HG03159 (cell line): ENCODE data around the gene SEZ6.

Experiments
- ATAC-seq: cut with Tn5 transposase; IDR thresholded peaks from one replicate; pipeline ENCODE4 v1.9.1; 2021; ENCODE audit warnings: mild to moderate bottlenecking, moderate library complexity; ENCODE audit not compliant: unreplicated experiment

SEZ6 gene

DNA sequence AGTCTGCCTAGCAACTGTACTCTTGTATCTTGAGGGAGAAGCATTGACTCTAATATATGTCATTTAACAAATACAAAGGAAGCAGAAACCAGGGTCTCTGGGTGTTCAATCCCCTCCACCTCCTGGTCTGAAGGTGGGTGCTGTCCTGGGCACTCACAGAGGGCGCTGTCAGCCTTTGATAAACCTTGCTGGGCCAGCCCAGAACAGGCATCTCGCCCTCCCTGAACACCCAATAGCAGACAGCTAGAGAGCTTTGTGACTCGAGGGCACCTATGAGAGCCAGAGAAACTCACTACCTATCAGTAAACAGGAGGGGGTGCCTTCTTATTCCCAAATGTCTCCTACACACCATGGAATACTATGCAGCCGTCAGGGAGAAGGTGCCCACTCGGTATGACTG, 30.8 kb upstream of the SEZ6 start:
- ATAC-seq = no peak

DNA sequence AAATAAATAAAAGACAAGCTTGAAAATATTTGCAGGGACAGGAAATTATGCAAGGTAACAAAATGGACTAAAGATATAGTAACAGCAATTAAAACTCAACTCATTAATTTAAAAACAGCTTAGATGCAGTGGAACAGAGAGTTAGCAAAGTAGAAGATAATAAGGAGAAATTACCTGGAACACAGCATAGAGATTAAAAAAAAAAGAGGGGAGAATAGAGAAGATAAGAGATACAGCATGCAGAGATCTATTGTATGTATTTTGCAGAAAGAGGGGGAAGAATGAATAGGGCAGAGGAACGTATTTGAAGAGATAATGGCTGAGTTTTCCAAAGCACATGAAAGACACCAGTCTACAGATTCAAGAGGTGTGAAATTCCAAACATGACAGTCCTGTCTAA, 28.7 kb upstream of the SEZ6 start:
- ATAC-seq = no peak

DNA sequence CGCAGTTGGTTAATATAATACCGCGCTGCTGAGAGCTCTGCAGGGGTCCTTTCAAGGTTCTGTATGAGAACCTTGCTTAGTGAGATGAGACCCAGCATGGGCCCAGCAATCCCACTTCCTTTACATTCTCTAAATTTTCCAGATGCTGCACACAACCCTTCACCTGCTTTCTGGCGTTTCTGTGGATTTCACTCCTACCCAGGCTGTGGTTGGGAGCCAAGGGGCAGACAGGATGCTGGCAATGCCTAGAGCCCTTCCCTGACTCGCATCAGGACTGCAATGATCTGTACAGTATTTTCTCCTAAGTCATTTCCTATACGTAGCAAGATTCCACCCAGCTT, 27.0 kb upstream of the SEZ6 start:
- no peak for ATAC-seq

DNA sequence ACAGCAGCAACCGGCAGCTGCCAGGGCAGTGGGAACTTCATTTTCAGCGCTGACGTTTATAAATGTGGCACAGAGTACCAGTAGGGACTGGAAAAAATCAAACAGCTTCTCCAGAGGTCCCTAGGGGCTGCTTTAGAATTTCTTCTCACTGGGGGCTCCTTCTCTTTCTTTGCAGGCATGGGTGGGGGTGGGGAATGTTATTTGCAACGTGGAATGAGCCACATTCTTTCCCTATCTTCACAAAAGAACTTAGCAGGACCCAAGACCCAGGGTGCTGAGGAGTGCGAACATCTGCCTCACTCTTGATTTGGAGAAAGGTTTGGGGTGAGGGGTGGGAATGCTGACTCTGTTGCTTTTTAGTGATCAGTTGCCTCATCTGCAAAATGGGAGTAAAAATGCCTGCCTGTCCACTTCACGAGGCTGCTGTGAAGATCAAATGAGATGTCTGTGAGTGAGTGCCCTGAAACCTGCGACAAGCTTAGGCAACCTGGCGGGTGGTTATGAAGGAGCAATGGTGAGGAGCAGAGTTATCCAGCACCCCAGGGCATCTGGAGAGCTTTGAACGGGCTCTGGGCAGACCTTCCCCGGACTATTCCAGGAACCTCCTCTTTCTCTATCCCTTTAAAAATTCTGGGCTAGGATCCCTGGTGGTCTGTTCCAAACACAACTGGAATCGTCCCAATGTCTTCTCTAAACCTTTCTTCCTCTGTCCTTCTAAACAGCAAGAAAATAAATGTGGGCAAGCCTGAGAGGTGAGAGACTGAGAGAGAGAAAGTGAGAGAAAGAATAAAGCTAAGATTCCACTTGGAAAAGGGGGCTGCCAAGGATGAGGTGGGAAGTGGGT, 26.4 kb upstream of the SEZ6 start:
- no peak for ATAC-seq

DNA sequence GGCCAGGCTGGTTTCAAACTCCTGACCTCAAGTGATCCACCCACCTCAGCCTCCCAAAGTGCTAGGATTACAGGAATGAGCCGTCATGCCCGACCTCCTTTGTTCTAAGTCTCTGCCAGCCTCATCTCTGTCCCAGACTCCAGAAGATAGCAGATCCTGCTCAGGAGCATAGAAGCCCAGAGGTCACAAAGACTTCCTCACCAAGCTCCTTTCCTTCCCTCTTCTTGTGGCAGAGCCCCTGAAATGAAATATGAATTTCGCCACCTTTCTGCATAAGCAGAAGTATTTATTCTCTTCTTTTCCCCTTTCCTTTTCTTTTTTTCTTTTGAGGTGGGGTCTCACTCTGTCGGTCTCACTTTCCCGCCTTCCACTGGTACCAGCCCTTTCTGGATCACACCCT, 25.7 kb upstream of the SEZ6 start:
- ATAC-seq = no peak

DNA sequence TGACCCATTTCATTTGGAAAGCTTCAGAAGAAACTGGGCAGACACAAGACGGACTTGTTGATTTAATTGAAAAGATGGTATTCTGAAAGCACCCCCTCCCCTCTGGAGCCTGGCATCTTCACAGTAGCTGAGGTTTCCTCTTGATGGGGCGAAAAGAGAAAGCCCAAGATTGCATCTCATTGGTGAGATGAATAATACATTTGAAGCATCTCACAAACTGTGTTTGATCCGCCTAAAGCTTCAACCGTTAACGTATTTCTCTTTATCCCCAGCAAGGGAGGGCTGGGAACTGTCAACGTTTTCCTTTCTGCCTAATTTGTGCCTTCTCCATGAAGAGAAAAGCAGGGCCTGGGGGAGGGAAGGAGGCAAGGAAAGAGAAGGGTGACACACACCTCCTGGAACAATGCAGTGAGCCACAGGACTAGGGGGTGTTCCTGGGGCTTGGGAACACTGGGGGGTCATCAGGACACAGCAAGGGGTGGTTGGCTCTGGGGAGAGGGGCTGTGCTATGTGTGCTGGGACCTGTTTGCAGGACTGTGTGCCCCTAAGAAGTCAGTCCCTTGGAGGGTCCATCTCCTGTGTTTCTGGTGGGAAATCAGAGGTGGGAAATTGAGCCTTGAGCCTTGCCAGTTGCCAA, 18.6 kb upstream of the SEZ6 start:
- ATAC-seq = no peak

DNA sequence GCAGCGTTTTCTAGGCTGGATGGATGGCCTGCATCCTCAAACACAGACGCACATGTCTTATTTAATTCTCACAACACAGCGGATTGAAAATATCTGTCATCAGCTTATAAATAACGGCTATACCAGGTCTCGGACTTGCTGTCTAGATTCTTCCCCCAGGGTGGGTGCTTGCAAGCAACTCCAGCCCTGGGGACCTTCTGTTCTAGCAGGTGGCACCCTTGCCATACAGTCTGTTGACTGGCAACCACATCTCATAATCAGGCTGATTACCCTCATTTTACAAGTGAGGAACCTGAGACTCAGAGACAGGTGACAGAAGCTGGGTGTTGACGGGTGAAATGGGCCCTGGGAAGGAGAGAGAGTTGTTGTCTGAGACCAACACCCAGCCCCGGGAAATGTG, 16.2 kb upstream of the SEZ6 start:
- ATAC-seq = no peak

DNA sequence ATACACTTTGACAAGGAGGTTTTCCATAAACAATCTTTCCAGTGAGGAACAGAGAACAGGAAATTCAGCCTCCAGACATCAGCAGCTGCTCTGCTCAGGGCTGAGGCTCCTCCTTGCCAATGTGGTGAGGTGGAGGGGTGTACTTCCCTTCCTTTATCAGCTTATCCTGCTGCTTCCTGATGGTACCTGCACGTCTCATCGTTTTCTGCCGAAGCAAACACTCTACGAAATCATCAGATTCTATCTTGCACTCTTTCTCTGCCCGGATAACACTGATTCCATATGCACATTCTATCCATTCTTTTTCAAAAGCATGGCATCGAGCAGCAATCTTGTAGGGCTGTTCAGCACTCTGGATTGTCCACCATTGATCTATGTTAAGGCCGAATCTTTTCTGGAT, 15.4 kb upstream of the SEZ6 start:
- ATAC-seq = no peak

DNA sequence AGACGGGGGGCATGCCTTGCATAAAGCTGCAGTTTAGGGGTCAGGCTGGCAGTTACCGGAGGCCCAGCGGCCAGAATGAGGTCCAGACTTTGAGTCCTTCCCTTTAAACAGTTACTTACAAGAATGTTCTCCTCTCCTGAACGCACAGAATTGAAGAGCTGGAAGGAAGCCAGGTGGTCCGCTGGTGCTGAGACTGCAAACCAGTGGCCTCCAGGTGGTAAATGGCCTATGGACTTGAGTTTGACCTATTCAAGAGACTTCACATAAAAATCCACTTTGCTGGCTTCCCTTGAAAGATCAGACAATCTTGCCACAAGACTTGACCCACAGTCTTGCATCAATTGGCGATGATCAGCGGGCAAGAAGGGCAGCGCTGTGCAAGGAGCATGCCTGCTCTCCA, 14.7 kb upstream of the SEZ6 start:
- no peak for ATAC-seq

DNA sequence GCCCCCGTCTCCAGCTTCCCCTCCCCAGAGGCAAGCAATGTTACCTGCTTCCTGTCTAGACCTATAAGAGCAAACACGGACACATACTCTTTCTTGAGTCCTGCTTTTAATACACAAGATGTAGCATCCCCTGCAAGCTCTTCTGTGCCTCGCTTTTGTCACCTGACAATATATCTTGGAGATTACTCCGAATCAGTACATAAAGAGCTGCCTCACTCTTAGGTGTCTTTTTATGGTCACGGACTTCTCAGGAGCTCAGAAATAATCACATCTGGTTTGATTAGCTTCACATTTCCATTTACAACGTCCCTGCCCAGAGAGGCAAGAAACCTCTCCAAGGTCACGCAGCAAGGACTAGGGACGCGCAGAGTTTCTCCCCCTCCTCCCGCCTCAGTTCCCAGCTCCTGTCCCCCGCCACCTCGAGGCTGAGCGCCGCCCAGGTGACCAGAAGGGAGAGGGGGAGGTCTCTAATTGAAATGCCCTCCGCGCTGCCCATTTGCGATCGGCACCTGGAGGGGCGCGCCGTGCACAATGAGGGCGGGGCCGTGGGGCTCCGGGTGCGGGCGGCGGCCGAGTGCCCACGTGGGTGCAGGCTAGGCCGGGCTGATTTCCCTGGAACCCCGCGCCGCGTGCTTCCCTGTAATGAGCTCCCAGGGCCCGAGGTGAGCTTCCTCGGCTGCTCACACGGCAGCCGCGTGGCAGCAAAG, 13.8 kb upstream of the SEZ6 start:
- no peak for ATAC-seq

DNA sequence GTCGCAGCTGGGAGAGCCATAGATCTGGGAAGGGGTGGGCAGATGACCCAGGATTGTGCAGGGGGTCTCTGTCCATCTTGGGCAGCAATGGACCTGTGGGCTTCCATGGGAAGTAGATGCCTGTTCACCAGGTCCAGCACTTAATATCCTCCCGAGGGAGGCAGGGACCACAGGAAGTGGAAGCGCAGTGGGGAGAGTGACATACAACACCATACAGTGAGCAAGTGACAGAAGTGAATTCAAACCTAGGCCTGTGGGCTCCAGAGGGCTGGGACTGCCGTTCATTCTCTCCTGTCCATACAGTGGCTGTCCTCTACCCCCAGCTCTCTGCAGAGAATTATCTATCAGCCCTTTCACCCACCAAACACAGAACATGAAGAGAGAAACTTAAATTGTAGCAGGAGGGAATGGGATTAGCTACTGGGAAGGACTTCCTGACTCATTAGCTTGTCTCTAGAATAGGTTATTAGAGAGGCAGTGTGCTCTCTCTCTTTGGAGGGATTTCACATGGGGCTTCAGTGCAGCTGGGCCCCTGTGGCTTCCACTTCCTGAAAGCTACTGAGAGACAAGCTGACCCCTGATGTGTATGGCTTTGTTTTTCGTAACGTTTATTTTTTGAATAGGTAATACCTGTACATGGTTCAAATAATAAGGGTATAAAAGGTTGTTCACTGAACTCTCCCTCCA, 13.1 kb upstream of the SEZ6 start:
- no peak for ATAC-seq

DNA sequence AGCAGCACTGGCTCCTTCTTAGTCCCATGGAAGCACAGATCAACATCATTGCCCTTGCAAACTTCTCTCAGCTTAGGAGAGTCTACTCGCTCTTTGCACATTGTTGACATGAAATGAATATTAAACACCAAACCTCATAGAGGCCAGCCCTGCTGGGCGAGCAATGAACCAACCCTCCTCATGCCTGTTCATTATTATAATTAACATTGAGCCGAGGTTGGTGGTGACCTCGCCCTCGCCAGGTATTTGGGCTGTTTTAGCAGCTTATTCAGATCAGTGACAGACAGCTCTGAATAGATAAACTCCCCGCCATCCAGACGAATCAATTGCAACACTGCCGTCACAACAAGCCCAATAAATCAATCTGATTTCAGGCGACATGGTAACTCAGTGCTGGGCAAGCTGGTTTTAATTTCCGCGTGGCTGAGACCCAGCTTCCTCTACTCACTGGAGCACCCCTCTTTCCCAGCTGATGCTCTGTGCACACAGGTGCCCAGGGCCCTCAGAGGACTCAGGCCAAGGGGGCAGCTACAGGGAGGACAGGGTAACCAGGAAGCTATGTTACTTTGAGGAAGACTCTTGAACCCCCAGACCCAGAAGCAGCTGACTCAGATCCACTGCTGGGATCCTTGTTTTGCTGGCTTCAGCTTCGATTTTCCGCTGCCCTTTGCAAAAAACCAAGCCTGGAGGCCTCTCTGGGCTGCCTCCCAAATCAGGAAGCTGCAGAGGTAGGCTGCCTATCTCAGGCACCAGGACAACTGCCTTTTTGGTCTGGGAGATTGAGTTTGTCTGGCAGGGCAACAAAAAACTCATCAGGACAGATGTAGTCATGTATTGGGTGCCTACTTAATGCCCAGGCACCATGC, 10.7 kb upstream of the SEZ6 start:
- no peak for ATAC-seq

DNA sequence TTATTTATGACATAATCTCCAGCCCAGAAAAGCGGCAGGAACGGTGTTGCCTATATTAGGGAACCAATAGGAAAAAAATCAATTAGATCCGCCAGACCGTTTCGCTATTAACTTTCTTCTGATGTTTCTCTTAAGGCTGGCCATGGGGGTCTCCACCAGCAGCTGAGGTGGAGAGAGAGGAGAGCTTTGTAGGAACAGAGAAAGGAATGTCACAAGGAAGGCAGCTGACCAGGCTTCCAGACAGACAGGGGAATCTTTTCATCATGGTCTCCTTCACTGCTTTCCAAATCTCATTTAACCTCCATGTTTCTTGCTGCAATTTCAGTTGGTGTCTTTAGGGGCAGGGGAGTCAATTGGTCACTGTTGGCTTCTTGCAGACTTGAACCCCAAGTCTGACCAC, 8.9 kb upstream of the SEZ6 start:
- ATAC-seq = no peak

DNA sequence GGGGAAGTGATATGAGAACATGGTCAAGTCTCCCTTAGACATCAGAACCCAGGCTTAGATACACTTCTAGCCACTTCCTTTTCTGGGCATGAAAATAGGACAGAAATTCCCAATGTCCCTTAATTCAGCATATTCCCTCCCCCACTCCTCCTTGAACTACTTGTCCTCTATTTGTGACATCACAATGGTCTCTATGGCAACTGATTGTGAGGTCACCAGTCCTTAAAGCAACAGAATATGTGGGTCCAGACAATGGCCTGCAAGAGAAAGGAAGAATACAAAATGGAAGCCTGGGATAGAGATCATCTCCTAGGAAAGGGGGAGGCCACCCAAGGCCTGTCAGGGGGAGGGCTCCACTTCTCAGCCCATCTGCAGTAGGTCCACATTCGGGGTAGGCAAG, 6.7 kb upstream of the SEZ6 start:
- no peak for ATAC-seq

DNA sequence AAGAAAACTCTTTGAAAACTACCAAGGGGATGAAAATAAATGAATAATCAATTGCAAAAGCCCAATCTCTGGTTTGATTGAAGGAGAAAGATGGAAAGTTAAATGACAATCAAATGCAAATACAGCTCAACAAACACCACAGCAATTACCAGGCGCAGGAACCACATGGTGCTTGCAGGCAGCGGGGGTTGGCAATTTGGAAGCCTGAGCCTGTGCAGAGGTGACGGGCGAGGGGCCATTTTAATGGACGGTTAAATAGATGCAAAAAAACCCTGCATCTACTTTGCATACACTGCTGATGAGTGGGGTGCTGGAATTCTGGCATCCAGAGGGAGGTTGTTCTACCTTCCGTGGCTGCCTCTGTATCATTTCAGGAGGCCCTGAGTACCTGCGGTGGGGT, 4.8 kb upstream of the SEZ6 start:
- ATAC-seq = no peak

DNA sequence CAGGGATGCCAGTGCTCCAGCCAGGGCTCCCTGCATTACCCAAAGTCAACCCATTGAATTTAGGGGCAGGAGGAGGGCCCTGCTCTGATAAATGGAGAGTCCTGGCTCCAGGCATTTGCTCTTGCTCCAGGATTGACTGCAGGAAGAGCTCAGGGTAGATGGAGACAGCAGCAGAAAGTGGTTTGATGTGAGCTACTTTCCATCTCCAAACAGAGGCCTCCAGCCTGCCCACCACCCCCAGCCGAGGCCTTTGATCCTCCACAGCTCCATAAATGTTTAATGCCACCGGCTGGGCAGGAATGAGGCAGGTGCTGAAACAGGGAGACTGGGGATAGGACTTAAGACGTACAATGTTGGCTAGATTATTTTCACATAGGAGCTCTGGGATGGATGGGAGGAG, 4.3 kb upstream of the SEZ6 start:
- no peak for ATAC-seq

DNA sequence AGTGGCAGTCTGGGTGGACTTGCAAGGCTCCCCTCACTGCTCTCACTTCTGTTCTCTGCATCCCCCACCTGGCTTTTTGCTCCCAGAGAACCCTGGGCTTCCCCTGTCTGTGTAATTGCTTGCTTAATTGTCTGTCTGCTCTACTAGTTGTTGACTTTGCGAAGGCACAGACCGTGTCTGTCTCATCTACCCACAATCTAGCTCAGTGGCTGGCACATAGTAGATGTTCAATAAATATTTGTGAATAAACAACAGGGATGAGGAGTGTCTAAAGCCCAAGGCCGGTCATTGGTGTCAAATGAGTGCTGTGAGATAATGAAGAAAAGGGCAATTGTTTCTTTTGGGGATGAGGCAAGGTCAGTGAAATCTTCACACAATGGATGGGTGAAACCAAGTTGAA, 2.8 kb upstream of the SEZ6 start:
- ATAC-seq = no peak

DNA sequence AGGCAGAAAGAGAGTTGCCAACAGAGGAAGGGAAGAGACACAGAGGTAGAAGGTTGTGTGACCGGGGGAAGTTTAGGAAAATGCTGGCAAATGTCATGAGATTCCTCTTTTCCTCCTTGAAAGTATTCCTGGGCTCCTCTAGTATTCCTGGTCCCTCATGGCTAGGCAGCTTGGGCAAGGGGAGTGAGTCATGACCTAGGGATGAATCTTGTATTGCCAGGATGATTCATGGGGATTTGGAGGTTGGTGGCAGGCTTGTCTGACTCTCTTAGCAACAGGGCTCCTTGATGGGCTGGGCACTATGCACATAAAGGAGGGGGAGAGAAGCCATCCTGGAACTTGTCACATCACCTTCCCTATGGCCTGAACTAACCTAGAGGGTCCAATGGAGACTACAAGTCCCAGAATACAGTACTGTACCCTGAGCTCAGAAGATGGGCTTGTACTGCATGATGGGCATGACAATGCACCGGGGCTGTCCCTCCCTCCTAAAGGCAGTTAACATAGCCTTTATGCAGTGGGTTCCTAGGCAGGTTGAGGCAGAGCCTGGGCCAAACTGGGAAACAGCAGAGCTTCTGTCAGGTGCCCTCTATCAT, 2.1 kb upstream of the SEZ6 start:
- ATAC-seq = no peak

DNA sequence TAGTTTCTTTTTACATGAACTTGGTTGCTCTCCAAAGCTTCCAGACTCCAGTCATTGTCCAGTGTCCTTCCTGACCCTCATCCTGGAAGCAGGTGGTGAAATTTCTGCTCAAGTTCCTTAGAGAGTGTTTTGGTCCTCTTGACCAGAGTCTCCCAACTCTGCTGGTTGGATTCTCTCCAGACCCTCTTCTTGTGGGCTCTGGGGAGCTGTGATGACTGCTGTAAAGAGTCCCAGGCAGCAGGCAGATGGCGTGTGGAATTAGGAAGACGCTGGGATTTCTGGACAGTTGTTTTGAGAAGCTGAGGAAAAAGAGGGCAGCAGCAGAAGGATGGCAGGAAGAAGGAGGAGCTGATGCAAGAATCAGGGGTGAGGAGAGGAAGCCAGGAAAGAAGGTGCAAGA, 1.6 kb upstream of the SEZ6 start:
- ATAC-seq = no peak

DNA sequence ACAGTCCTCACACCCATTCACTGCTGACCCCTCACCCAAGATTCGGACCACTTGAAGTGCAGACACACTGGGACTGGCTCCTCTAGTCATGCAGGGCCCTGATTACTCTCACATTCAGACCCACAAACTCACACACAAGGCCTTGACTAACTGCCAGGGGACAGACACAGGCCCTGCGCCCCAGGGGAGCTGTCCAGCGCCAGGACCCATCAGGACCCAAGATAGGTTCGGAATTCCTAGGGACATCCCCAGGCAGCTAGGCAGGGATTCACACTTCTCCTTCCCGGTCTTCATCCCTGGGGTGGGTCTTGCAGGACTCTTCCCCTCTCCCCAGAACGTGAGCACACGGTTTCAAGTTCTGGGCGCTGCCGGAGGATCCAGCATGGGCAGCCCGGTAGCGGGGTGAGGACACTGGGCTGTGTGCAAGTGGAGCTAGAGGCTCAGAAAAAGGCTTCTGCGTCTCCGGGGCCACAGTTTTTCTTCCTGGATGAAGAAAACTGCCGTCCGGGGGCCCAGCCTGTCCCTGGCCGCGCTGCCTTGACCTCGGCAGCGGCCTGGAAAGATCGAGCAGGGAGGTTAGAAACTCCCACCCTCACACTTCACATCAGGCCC, 1.6 kb downstream of the SEZ6 start:
- ATAC-seq = no peak
